ENCODE data around the gene CBX1. TPM values are rescaled to one million over a fixed set of nuclear protein-coding genes. Genes with fewer than 3 reads are reported as not detected.
A peak's percentile ranks its signal among the peaks of the same experiment; 100 is the strongest.

The CBX1 gene
- total and polyA plus RNA-seq, 2 of the 13 experiments (the other 11 are each of a cell fraction or from before 2014, with no cell fraction given) = 17.8 to 108 TPM

- peak; percentile 83 for TF ChIP-seq CEBPB (IDR thresholded peaks at IDR 0.05; ENCODE audit: borderline replicate concordance, low read depth, low read length)
- TF ChIP-seq ZNF639 (CRISPR knock-in tag; conservative IDR thresholded peaks at IDR 0.05) = no peak; the same call in 1 of the 2 replicates
- TF ChIP-seq ZFP90 (CRISPR knock-in tag; IDR thresholded peaks at IDR 0.05; ENCODE audit: borderline replicate concordance) = peak; percentile 75
- TF ChIP-seq KDM2A (CRISPR knock-in tag; IDR thresholded peaks at IDR 0.05; ENCODE audit: borderline replicate concordance, low read depth) = peak; percentile 46; the same call in 1 of the 2 replicates
- TF ChIP-seq ATAD3A (CRISPR knock-in tag; IDR thresholded peaks at IDR 0.05) = no peak
- TF ChIP-seq GATAD2A (CRISPR knock-in tag; IDR thresholded peaks at IDR 0.05) = no peak
- no peak for TF ChIP-seq SP5 (CRISPR knock-in tag; IDR thresholded peaks at IDR 0.05; ENCODE audit: borderline replicate concordance, low read depth)
- TF ChIP-seq NRL (CRISPR knock-in tag; IDR thresholded peaks at IDR 0.05; ENCODE audit: borderline replicate concordance) = peak; percentile 98
- TF ChIP-seq ETS1 (CRISPR knock-in tag; IDR thresholded peaks at IDR 0.05) = no peak
- no peak for TF ChIP-seq XRCC5 (optimal IDR thresholded peaks at IDR 0.05; ENCODE audit: low read length)
- peak; percentile 86; the same call in 1 of the 2 replicates for TF ChIP-seq ZNF354B (CRISPR knock-in tag; IDR thresholded peaks at IDR 0.05)
- TF ChIP-seq PAX8 (CRISPR knock-in tag; IDR thresholded peaks at IDR 0.05; ENCODE audit: borderline replicate concordance) = 0 out of 2 replicates have a peak, but pooled peaks have one; percentile 66
- peak; percentile 22; the same call in 1 of the 2 replicates for TF ChIP-seq NFE2L2 (IDR thresholded peaks at IDR 0.05; ENCODE audit: low read length)
- peak; percentile 11; the same call in 1 of the 2 replicates for TF ChIP-seq SAP130 (CRISPR knock-in tag; IDR thresholded peaks at IDR 0.05; ENCODE audit: low read depth)
- TF ChIP-seq RNF2 (conservative IDR thresholded peaks at IDR 0.05; ENCODE audit: low read depth) = peak; percentile 80
- TF ChIP-seq E2F1 (CRISPR knock-in tag; IDR thresholded peaks at IDR 0.05) = peak; percentile 46; the same call in 1 of the 2 replicates
- TF ChIP-seq SP4 (CRISPR knock-in tag; IDR thresholded peaks at IDR 0.05) = peak; percentile 88
- TF ChIP-seq FIP1L1 (IDR thresholded peaks at IDR 0.05; ENCODE audit: borderline replicate concordance, insufficient read depth, low read depth, low read length) = no peak
- peak; percentile 97 for TF ChIP-seq NFYC (CRISPR knock-in tag; IDR thresholded peaks at IDR 0.05)
- peak; percentile 73; the same call in 1 of the 2 replicates for TF ChIP-seq MEIS1 (CRISPR knock-in tag; IDR thresholded peaks at IDR 0.05; ENCODE audit: borderline replicate concordance)
- no peak for TF ChIP-seq PRDM4 (CRISPR knock-in tag; IDR thresholded peaks at IDR 0.05; ENCODE audit: borderline replicate concordance)
- TF ChIP-seq PHF21A (CRISPR knock-in tag; IDR thresholded peaks at IDR 0.05) = peak; percentile 74
- TF ChIP-seq HNF1B (CRISPR knock-in tag; IDR thresholded peaks at IDR 0.05) = peak; percentile 77
Observed at GRCh38 chr17:48047741-48048383, 53.4 kb downstream of the CBX1 start, which contains the start of gene NFE2L1 (continued).
